D341Med (cell line): ENCODE data around the gene ACACB.

Source experiments
- DNase-seq: peaks from one replicate; pipeline ENCODE4 v3.0.0; 2012; ENCODE audit warnings: low spot score

Gene ACACB

GRCh38 chr12:109219938-109220337, 103.6 kb downstream of the ACACB start:
- no peak for DNase-seq

DNA sequence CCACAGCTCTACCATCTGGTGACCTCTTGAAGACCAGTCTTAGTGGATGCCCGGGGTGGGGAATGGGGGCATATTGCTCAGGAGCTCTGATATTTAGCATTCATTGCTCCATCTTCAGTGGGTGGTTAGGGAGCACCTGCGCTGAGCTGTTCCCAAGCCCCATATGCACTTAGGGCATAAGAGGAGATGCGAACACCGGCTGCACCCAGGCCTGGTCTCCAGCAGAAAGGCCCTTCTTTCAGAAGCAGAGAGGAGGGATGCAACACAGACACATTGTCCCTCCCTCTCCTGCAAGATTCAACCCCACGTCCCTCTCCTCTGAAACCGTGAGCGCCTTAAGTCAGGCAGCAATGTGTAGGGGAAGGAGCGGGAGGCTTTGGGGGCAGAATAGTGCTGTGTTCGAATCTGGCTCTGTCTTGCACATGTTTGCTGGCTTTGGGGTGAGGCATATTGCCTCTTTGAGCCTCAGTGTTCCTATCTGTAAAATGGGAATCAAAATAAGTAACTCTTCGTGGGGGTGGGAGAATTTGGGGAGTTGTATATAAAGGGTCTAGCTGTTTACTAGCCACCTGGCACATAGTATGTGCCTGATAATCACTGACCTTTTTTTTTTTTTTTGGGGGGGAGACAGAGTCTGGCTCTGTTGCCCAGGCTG, 105.0 kb downstream of the ACACB start:
- DNase-seq: no peak

GRCh38 chr12:109222062-109222461, 105.7 kb downstream of the ACACB start:
- no peak for DNase-seq

DNA sequence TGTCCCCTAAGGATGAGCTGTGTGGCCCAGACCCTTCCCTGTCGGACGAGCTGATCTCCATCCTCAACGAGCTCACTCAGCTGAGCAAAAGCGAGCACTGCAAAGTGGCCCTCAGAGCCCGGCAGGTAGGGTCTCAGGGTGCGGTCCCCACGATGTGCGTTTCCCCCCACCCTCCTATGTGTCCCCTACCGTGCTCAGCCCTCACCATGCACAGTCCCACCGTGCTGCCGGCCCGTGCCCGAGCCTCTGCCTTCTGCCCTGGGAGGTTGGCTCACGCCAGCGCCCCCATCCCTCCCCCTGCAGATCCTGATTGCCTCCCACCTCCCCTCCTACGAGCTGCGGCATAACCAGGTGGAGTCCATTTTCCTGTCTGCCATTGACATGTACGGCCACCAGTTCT, 106.1 kb downstream of the ACACB start:
- DNase-seq: no peak

- no peak for DNase-seq
Observed at GRCh38 chr12:109223211-109223610, 106.8 kb downstream of the ACACB start.

DNA sequence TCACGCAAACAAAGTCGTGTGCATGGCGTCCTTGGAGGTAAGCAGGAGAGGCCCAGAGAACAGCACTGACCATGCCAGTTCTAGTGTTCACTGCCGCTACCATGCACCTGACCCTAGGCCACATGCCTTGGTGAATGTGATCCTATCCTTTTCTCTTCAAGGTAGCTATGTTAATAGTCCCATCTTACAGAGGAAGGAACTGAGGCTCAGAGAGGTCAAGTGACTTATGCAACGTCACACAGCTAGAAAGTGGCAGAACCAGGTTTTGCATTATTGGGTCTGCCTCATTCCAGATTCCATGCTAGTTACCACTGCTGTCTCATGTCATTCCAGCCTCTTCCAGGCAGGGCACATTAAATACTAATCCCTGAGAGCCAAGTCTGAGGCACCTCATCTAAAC, 107.5 kb downstream of the ACACB start:
- no peak for DNase-seq

DNA sequence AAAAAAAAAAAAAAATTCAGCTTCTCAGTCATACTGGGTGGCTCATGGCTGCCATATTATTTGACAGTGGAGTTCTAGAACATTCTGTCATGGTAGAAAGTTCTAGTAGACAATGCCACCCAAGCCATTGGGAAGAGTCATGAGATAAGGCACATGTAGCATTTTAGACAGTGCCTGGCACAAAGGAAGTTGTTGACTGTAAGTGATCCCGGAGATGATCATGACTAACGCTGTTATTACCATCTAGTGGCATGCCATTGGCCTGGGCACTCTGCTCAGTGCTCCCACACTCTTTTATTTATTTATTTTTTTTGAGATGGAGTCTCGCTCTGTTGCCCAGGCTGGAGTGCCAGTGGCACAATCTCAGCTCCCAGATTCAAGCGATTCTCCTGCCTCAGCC, 112.3 kb downstream of the ACACB start:
- no peak for DNase-seq

DNA sequence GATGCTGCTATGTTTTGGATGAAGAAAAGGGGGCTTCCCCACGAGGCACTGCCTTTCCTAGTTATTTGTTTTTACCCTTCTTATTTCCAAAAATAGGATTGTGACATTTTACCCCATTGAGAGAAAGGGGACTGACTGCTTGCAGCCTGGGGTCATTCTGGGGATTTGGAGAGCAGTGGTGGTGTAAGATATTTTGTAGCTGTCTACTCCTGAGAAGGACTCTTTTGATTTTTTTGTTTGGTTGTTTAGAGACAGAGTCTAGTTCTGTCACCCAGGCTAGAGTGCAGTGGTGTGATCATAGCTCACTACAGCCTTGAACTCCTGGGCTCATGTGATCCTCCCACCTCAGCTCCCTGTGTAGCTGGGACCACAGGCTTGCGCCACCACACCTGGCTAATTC, 113.8 kb downstream of the ACACB start:
- DNase-seq: no peak

- DNase-seq: no peak
Observed at GRCh38 chr12:109232731-109233130, 116.3 kb downstream of the ACACB start.

- DNase-seq: no peak
Observed at GRCh38 chr12:109234012-109234411, 117.6 kb downstream of the ACACB start.

DNA sequence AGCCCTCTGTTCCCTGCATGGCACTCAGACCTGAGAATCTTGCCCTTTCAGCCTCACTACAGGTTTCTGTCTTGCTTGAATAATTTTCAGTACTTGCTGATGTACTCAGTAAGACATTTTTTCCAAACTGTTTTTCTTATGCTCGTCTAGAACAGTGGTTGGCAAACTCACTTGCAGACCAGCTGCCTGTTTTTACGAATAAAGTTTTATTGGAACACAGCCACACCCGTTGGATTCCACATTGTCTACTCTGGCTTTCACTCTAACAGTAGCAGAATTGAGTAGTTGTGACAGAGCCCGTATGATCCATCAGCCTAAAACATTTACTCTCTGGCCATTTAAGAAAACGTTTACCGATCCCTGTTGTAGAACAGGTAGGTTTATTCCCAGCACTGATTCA, 119.9 kb downstream of the ACACB start:
- no peak for DNase-seq

DNA sequence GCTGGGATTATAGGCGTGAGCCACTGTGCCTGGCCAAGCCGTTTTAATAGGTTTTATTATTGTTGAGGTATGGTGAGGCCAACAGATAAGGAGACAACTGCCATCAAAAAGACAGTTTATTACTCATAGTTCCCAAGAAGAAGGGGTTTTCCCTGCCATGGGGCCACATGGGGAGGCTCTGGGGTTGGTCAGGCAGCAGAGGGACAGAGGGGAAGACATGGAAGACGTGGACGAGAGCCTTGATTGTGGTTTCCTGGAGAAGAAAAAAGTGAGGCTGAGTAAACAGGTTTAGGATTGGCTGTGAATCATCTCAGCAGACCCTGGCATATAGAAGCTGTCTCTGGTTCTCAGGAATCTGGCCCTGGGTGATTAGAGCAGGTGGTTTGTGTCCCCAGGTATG, 122.8 kb downstream of the ACACB start:
- no peak for DNase-seq

DNA sequence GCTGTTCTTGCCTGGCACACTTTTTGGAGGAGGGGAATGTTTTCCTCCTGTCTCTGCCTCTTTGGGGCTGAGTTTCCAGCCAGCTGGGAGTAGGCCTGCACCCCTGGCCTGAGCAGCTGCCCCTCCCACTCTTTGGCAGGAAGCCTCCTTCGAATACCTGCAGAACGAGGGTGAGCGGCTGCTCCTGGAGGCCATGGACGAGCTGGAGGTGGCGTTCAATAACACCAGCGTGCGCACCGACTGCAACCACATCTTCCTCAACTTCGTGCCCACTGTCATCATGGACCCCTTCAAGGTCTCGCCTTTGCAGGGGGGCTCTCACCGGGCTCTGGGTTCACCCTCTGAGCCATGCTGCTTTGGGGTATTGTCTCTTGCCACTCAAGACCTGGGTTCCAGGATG, 123.3 kb downstream of the ACACB start:
- DNase-seq: no peak

DNA sequence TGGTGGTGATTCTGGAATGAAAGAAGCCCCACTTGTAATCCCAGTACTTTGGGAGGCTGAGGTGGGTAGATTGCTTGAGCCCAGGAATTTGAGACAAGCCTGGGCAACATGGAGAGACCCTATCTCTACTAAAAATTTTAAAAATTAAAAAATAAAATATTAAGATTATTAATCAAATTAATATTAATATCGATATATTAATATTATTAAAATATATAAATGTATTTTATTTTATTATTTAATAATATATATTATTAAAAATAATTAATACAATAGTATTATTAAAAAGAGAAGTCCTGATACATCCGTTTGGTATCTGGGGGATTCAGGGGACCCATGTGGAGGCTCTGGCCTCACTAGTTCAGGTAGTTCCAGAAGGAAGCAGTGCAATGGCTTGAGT, 124.0 kb downstream of the ACACB start:
- DNase-seq: no peak

DNA sequence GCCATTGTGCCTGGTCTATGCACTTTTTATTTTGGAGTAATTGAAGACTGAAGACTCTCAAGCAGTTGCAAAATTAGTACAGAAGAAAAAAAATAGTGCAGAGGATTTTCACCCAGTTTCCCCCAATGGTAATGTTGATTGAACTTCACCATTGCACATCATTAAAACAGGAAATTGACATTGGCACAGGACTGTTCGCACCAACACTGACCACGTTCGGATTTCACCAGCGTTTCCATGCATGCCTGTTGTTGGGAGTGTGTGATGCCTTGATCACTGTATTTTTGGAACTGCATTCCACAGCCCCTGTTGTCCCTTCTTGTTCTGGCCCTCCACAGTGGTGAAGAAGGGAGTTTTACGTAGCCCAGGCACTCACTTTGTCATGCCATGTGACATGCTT, 125.5 kb downstream of the ACACB start:
- no peak for DNase-seq

DNA sequence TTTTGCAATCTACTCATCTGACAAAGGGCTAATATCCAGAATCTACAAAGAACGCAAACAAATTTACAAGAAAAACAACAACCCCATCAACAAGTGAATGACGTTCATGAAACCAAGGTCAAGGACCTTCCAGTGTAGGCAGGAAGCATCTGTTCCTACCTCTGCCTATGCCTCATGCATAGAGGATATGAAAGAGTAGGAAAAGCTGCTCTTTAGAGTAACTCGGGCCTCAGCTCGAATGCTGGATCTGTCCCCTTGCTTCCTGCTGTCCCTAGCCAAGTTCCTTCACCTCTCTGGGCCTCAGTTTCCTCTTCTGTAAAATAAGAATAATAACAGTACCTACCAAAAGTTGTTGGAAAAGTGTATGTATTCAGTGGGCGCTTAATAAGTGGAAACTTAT, 127.7 kb downstream of the ACACB start:
- no peak for DNase-seq

GRCh38 chr12:109246221-109246620, 129.8 kb downstream of the ACACB start:
- no peak for DNase-seq

DNA sequence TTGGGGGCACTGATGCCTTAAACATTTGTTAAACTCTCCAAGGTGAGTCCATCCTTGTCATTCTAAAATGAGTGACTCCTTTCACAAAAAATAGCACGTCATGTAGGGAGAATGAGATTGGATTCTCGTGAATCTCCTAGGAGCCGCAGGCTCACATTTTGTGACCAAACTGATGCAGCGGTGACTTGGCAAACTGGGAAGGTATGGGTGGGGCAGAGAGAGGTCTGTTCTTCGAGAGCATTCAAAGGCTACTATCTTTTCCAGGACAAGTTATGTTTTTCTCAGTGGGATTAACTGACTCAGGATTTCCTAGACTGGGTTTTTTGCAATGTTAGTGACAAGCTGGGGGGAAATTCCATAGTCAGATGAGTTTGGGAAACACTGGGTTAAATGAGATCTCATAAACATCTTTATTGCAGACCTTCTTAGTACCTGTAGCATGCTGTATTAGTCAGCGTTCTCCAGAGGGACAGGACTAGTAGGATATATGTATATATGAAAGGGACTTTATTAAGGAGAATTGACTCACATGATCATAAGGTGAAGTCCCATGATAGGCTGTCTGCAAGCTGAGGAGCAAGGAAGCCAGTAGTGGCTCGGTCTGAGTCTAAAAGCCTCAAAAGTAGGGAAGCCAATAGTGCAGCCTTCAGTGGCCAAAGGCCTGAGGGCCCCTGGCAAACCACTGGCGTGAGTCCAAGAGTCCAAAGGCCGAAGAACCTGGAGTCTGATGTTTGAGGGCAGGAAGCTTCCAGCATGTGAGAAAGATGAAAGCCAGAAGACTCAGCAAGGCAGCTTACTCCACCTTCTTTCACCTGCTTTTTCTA, 131.7 kb downstream of the ACACB start:
- no peak for DNase-seq

- DNase-seq: no peak
Observed at GRCh38 chr12:109250523-109250922, 134.1 kb downstream of the ACACB start.

DNA sequence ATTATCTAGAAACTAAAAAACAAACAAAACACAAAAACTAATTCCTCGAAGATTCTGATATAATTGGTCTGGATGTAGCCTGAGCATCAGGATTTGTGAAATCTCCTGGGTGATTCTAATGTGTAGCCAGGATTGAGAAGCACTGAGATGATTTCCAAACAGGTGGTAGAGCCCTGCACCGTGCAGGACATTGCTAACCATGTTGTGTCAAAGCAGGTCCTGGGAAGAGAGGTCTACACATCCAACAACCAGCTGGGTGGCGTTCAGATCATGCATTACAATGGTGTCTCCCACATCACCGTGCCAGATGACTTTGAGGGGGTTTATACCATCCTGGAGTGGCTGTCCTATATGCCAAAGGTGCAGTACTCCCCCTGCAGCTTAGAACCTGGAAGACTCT, 136.4 kb downstream of the ACACB start:
- no peak for DNase-seq

DNA sequence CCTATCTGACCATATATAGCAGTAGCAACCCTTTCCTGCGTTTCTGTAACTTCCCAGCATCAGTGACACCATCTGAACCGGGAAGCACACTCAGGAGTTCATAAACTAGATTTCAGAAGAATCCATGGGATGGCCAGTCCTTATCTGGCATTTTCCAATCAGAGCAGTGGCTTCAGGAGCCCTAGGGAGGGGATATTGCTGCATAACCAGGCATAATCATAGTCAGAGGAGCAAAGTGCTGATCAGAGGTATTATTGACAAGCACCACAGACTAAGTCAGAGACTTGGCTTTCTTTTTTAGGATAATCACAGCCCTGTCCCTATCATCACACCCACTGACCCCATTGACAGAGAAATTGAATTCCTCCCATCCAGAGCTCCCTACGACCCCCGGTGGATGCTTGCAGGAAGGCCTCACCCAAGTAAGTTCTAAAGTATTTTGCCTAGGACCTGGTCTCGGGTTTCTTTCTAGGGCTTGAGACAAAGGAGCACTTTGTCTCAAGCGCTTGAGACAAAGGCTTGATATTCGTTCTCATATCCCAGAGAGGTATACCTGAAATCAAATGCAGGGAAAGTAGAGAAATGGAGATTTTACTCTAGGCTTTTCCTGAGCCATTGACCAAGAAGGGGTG, 137.6 kb downstream of the ACACB start:
- no peak for DNase-seq

GRCh38 chr12:109255377-109255776, 139.0 kb downstream of the ACACB start:
- peak; percentile 70 for DNase-seq

- no peak for DNase-seq
Observed at GRCh38 chr12:109256011-109256410, 139.6 kb downstream of the ACACB start.
